Suppressor macrophage treated with lipopolysaccharide for 1 hour (primary cell): ENCODE data around the gene MED15.

ENCODE experiments used
- DNase-seq, 3 donors: peaks; one replicate each; pipeline ENCODE4 v3.0.0-alpha.2; 2020 to 2022

MED15 gene

DNA sequence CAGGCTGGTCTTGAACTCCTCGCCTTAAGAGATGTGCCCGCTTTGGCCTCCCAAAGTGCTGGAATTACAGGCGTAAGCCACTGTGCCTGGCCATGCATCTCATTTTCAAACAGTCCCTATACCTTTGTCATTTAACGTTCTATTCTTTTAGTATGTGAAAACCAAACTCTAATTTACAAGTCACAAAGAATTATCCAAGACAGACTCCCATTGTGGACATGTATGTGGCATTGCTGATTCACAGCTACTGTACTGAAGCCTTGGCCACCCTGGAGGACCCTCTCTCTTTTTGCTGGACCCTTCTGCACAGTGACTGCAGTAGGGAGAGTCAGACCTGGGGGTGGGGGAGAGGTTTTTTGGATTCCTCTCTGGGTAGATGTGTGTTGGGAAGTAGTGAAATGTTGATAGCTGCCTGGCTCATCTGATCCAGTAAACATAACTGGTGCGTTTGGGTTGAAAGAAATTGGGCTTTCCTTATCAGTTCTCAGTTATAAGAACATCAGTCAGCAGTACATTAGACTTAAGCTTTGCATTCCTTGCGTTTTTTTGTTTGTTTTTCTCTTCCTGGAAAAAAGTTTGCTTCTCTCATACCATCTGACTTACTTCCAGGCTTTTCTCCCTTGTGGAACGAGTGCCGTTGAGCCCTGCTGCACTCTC lies 65.9 kb downstream of the MED15 start:
- no peak for DNase-seq

DNA sequence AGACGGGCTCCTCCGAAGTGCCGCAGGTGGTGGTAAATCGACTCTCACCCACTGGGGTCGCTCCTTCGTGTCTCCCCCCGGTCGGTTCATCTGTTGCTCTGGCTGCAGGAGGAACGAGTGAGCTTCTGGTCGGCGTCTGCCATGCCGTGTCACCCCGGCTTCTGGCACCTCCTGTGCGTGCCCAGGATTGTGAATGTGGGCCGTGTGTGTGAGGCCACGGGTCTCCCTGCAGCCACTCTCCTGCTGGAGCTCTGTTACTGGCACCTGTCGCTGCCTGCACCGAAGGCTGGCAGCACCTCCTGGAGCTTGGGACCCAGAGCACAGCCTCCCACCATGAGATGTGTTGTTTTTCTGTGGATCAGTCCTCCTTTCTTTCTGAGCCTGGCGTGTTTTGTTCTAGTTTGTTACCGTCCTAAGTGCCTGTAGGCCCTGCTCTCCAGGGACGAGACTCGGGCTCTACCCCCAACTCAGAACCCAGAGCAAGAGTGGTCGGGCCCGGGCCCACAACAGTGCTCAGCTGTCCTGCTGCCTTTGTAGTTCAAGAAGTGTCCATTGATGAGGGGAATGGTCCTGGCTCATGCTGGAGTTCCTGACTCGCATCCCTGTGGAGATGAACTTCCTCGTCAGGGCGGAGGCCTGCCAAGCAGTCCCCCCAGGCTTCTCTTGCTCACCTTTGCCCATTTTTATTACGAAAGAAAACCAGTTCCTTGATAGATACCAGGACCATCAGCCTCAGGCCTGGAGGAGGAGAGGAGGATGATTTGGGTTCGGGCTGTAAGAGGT lies 66.6 kb downstream of the MED15 start:
- no peak for DNase-seq

DNA sequence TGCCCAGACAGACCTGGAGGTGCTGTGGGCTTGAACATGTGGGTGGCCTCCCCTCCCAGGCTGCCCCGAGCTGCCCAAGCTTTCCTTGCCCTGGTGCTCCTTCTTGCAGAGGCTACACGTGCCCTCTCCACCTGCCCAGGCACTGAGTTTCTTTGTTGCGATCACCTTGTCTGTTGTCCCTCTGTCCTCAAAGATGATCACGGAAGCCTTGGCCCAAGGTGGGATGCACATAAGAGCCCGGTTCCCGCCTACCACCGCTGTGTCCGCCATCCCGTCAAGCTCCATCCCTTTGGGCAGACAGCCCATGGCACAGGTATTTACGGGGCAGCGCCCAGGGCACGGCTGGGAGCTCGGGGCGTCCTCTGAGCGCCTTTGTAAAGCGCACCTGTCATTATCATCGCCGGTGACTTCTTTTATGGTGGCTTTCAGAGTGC lies 67.5 kb downstream of the MED15 start:
- DNase-seq: no peak

GRCh38 chr22:20575724-20576444 lies 68.5 kb downstream of the MED15 start:
- no peak for DNase-seq

DNA sequence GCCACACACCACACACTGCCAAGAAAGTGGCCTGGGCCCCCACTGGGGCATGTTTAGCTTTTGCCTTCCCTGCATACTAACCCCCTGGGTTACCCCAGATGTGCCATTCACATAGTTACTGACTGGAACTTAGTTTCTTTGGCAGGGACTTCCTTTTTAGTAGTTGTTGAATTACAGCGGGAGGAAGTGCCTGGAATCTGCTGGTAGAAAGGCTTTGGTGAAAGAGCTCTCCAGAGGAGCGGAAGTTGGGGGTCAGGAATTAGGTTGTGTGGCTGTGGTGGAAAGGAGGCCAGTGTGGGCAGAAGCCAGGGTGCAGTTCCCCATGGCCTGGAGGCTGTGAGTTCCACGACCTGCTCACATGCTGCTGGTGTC lies 69.0 kb downstream of the MED15 start:
- peak; percentile 64 to 78 (median 66) for DNase-seq

DNA sequence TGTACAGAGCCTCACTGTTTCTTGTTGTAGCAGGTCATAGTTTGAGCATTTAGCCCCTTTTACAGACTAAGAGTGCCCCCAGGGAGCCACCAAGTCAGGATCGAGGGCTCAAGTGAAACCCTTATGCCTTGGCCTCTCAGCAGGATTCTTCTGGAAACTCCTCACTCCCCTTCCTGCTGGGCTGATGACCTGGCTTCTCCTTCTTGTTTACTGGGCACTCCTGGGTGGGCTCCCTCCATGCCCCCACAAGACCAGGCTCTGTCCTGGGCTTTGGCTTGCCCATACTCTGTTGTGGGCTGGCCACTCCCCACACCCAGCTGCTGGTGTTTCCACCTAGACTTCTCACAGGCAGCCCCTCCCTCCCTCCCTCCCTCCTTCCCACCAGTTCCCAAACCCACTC lies 69.6 kb downstream of the MED15 start:
- no peak for DNase-seq

- no peak for DNase-seq
Observed at GRCh38 chr22:20577549-20577975, 70.2 kb downstream of the MED15 start.

- no peak for DNase-seq
Observed at GRCh38 chr22:20578192-20578591, 70.8 kb downstream of the MED15 start.

DNA sequence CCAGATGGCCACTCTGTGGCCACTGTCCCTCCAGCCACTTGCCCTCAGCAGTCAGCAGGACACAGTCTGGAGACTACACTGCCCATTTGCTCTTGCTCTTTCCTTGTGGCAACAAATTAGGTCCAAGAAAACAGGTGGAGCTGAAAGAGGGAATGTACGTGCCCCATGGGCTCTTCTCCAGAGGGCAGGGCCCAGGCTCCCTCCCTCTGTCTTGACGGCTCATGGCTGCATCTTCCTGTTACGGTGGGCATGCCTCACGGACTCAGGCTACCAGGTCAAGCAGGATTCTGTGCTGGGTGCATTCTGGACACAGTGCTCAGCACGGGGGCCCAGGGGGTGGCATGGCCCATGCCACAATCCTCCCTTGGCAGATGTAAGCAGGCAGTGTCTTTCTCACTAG lies 71.3 kb downstream of the MED15 start:
- no peak for DNase-seq

DNA sequence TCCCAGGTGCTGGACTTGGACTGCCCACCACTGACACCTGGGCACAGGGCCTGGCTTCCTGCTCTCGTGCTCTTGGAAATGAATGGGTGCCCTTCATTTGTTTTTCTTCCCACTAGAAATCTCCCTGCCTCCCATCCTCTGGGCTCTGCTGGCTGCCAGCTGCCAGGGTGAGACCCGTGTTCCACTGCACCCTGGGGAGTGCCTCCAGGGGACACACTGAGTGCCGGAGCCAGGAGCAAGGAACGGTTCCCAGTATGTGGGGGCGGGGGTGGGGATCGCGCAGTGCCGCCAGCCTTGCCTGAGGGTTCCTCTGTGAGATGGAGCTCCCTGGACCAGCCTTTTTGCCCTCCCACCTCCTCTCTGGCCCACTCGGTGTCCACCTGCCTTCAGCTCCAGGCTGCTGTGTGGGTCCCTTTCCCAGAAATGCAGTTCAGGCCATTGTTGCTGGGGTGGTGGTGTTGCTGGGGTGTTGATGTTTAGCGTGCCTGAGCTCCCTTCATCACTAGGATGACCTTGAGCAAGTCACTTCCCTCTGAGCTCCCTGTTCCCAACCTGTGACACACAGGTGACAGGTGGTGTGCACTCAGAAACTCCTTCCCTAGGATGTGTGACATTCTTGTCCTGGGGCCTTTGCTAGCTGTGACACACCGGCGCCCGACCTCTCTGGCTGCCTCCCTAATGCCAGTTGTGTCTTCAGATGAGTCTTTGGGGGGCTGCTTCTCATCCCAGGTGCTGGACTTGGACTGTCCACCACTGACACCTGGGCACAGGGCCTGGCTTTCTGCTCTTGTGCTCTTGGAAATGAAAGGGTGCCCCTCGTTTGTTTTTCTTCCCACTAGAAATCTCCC lies 72.1 kb downstream of the MED15 start:
- DNase-seq: no peak

DNA sequence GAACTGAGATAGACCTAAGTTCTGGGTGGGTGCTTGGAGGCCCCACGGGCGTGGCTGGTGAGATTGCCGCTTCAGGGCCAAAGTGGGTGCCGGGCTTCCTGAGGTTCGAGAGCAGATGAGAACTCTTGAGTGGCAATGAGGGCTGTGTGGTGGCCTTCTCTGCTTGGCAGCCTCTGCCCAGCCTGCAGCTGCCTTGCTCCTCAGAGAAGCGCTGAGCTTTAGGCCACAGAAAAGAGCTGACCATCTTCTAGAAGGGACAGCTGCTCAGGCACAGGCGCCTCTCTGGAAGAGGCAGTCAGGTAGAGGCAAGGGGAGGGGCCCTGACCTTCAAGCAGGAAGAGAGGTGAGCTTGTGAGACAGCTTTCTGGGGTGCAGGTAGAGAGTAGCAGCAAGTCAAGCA lies 72.8 kb downstream of the MED15 start:
- no peak for DNase-seq

- DNase-seq: no peak
Observed at GRCh38 chr22:20580611-20581502, 73.4 kb downstream of the MED15 start.

GRCh38 chr22:20581503-20582170 lies 74.2 kb downstream of the MED15 start:
- no peak for DNase-seq

DNA sequence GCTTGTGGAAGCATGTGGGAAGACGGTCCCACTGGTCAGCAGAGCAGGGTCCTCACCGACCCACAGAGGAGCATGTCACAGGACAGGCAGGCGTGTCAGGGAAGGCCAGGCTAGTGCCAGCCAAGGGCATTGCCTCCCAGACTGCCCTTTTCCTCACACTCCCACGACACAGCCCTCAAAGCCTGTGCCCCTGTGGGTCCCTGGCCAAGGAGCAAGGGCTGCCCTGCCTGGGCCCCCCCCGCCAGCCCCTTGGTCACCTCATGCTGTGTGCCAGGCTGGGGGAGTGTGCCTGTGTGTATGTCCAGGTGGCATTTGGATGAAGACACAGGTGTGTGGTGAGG lies 74.7 kb downstream of the MED15 start:
- DNase-seq: no peak

GRCh38 chr22:20582520-20583361 lies 75.3 kb downstream of the MED15 start:
- DNase-seq: no peak

GRCh38 chr22:20583471-20583922 lies 76.1 kb downstream of the MED15 start:
- no peak for DNase-seq

DNA sequence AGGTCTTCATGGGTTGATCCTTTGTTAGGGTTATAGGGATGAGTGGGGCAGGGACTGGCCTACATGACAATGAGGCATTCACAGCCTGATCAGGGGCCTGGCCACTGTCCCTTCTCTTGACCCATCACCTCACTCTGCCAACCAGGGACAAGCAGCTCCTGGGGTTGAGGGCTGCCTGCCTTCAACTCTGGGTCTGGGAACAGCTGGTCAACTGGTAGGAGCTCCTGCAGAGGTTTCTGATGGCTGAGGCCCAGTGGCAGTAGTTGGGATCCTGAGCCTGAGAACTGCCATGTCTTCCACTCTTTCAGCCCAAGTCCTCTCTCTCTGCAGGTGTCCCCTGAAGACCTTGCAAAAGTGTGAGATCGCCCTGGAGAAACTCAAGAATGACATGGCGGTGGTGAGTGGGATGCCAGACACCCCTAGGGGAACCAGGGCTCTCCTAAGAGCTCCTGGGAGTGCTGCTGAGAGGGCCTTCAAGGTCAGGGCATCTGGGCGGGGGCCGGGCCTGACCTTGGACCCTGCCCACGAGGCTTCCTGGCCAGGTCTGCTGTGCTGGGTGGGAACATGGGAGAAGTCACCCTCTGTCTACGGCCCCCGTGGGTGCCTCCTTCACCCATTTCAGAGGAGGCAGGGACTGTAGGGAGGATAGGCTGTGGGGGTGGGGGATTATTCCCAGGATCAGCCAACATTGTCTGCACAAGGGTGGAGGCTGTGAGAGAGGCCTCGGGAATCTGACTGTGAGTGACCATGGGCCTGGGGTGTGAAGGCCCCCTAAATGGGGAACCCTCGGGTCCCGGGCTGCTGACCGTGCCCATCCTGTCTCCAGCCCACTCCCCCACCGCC lies 76.8 kb downstream of the MED15 start:
- no peak for DNase-seq

GRCh38 chr22:20584872-20585638 lies 77.6 kb downstream of the MED15 start:
- no peak for DNase-seq
